Left hindlimb (tissue), 1 donor: Measurements from ENCODE around the gene CIROP.
A peak's percentile ranks its signal among the peaks of the same experiment; 100 is the strongest.

Experiments
- DNase-seq: peaks from one replicate; pipeline ENCODE4 v3.0.0-alpha.2; 2018

Gene CIROP

DNA sequence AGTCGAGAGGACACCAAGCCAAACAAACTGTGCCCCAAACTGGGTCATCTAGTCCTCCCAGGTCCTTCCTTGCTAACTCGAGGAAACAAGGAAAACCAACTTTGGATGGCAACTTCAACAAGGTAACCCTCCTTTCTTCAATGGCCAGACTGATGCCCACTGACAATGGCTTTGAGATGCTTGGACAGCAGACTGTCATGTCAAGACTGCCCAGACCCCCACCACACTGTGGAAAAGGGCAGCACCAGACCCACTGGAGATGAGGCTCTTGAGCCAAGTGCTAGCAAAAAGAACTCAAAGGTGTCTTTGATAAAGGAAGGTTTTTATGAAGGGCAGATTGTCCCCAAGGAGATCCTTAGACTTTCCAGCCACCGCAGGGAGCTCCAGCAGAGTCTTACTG lies 38.4 kb downstream of the CIROP start:
- no peak for DNase-seq

DNA sequence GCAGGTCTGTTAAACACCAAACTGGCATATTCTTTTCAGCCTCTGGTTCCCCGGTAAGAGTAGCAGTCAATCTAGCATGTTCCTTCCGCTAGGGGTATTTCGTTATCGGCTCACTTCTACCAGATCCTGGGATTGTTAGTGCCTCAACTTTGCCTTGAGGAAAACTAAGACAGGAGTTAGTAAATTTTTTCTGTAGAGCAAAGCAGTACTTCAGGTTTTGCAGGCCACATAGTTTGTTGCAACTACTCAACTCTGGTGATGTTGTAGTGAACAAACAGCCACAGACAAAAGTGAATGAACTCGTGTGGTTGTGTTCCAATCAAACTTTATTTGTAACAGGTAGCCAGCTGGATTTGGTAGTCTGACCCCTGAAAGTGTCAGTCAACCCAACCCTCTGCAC lies 41.2 kb downstream of the CIROP start:
- no peak for DNase-seq

DNA sequence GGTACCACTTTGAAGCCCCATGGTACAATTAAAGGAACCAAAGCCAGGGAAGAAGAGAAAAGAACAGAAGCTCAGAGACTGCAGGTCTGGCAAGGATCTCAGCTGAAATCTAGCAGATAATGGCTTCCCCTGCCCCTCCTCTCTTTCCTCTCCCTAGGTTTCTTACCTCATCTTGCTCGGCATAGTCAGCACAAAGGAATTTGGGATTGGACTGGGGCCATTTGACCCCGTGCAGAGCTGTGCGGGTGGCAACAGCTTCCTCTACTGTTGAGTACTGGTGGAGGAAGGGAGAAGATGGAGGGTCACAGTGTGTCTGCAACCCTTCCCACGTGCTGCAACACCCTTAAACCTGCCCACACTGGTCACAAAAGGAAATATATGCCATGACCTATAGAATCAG lies 42.8 kb downstream of the CIROP start:
- DNase-seq, result no peak

DNA sequence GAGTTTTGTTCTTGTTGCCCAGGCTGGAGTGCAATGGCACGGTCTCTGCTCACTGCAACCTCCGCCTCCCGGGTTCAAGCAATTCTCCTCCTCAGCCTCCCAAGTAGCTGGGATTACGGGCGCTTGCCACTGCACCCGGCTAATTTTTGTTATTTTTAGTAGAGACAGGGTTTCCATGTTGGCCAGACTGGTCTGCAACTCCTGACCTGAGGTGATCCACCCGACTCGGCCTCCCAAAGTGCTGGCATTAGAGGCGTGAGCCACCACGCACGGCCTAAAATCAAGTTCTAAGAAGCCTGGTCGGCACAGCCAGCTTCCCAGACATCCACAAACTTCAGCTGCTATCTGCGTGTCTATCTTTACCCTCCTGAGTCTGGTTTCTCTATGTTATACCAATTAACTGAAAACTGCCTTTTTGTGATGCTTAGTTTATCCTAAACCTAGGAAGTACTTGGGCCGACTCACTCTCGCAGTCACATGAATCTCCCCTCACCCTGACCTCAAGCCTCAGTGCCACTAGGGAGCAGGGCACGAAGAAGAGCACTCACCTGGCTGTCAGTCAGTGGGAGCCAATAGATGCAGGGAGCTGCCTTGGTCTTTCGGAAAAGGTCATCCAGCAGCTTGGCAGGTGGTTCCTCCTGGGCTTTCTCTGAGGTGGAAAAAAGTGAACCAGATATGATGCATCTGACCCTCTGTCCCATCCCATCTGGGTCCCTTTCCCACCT lies 44.1 kb downstream of the CIROP start:
- DNase-seq, result no peak

DNA sequence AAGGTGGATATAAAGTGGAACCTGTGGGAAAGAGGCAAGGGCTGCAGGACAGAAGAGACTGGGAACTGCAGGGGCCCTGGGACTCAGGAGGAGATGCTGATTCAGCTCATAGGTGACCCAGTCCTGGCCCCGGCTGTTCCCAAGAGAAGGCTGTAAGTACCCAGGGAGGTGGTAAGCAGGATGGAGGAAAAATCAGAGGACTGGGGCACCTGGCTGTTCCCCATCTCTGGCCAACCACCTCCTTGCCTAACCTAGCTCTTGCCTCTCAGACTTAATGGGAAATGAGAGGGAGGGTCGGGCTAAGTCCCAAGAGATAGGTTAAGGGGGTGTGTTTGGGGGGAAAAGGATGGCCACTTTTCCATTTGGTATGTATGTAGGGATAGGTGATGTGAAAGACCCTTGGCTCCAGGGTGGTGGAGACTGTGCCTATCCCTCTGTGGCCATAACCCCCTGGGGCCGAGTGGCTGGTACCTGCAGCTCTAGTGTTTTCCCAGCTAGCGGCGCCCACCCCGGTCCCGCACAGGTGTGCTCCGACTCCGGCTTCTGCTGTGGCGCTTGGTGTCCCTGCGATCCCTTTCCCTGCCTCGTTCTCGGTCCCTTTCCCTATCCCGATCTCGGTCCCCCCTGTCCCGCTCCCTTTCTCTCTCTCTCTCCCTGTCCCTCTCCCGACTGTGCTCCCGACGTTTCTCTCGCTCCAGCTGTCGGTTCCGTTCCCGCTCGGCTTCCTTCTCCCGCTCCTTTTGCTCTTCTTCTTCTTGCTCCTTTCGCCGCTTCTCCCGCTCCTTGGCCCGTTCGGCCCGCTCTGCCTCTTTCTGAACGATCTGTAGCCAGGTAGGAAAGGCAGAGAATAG lies 45.9 kb downstream of the CIROP start:
- no peak for DNase-seq

DNA sequence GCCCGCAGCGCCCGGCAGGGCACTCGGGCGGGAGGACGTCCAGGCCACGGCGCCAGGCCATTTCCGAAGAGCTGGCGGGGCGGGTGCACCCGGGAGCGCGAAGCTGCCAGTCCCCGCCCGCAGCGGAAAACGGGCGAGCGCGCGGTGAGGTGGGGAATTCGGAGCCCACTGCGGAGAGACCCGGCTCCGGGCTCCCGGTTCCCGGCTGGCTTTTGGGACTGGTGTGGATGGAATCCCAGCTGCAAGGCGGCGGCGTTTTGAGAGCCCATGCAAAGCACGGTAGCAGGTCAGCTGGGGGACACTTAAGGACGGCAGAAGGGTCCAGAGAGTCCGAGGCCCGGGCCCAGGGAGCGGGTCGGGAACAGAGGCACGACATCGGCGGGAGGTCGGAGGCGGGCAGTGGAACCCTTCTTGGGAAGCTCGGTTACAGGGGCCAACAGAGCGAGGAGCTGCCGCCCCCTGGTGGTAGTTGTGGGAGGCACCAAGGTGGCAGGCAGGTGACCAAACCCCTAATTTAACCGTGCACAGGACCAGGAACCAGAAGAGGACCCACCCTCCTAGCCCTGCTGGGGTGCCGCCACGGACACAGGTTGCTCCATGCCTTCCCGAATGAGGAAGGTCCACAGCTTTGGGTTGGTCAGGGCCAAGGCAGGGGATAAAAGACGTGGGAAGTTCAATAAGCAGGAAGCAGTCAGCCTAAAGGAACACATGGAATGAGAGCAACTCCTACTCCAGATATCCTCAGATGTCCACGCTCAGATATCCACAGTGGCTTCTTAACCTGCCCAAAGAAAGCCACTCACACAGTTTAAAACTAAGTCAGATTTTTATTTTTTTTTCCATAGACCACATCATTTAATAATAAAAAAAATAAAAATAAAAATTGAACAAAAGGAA lies 46.8 kb downstream of the CIROP start:
- DNase-seq, result peak; percentile 91

DNA sequence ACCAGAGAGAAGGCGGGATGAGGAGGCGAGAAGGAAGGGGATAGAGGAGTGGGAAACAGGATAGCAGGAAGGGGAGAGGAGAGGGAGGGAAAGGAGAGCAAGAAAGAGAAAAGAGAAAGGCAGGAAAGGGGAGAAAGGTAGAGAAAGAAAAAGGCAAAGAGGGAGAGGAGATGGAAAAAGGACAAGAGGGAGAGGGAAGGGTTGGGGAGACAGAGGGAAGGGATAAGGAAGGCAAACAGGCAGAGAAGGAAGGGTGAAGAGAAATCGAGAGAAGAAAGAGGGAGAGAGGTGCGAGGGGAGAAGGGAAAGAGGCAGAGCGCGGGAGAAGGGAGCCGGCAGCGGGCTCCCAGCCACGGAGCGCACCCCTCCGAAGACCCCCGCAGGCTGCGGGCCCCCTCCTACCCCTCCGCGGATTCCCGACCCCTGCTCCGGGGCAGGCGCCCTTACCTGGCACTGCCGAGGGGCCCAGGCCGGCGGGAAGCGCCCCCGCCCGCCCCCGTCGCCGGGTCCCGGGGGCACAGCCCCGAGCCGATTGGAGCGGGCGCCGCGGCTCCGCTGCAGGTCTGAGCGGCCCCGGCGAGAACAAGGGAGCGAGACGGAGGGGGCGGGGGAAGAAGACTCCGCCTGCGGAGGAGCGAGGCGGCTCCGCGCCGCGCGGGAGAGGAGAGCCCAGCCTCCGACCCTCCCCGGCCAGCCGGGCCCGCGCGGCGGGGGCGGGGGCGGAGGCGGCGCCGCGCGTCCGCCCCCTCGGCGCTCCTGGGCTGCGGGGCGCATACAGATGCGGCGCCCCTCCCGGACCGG lies 47.6 kb downstream of the CIROP start, which contains the start of gene CDH24:
Gene CDH24 (minus strand): TSS at position 565 of the 801 bp plus-strand sequence. CDS start 1,787 bp downstream, outside the sequence.
- DNase-seq, result peak; percentile 84

DNA sequence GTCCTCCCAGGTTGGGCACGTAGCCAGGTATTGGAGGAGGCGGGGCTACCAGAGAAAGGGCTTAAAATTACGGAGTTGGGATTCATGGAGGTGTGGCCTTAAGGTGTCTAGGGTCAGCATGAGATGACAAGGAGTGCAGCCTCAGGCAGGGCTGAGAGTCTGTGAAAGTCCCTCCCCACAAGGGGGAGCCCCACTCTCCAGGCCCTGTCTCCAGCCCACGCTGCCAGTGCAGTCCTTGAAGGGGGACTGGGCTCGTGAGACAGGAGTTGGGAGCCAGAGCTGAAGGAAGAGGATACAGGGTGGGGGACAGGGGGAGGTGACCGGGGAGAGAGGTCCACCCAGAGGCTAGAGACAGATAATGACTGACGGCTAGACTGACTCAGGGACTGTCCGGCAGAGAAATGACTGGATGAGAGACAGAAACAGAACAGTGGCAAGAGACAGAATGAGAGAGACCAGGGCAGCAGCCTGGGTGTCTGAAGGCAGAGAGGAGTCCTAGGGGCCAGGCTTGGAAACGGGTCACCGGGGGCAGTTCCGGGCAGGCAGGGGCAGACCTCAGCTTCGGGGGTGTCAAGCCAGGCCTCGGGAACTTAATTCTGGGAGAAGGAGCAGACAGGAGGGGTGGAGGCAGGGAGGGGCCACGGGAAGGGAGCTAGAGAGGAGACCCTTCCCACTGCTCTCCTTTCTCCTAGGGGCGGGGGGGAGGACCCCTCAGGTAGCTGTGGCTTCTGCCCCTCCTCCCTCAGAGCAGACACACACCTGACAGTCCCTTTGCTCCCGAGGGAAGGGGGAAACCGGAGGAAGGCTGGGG lies 48.4 kb downstream of the CIROP start:
- DNase-seq, result peak; percentile 66

DNA sequence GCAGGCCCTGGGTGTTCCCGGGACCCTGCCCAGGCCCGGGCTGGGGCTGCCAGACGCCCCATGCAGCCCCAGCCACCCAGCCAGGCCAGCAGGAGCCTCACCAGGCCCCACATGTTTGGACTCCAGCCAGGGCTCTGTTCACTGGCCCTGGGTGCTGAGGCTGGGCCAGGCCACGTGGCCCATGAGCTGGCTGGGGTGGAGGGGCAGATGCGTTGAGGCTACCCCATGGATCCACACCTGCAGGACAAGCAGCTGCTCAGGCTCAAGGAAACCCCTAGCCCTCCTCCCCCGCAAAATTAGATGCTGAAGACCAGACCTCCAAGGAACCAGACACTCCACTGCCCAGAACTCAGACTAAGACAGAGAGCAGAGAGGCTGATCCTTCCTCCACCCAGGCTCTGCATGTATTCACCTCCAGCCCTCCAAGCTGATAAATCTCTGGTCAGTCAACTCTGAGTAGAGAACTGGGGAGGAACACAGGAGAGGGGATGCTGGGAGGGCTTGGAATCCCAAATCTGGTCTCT lies 49.1 kb downstream of the CIROP start:
- DNase-seq, result no peak

DNA sequence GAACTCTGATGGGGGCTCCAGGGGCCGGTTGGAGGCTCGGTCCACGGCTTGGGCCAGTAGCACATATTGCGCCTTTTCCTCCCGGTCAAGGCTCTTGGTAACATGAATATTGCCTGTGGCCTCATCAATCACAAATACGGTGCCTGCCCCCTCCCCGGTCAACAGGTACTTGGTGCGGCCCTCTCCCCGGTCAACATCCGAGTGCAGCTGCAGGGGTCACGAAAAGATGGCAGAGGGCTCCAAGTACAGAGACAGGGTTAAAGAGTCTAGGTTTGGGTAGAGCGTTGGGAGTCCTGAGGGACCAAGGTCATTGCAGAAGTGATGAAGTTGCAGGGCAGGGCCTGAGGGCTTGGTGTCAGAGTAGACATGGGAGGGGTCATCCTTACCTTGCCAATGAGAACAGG lies 49.6 kb downstream of the CIROP start:
- DNase-seq, result no peak

DNA sequence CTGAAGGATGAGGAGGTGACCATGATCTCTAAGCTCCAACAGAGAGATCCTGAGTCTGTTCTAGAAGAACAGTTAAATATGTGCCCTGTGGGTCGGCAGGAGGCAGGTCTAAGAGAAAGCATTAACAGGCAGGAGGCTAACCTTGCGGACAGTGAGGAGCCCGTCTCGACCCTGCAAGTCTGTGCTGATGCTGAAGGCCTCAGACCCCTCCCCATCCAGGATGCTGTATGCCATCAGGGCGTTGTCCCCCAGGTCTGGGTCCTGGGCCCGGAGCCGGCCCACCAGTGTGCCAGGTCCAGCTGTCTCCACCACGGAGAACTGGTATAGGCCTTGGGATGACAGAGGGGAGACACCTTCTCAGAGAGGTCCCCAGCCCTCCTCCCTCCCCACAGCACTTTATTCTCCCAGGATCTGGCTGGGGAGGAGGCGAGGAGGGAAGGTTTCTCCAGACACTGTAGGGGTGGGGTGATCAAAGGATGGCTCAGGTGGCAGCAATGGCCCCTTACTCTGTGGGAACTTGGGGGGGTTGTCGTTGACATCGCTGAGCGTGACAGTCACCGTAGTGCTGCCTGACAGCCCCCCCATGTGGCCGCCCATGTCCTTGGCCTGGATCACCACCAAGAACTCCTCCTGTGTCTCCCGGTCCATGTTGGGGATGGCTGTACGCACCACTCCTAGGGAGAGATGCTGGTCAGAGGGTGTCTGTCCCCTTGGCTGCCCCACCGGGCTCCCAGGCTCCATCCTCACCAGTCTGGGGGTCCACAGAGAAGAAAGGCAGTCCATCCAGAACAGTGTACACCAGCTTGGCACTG lies 50.6 kb downstream of the CIROP start:
- no peak for DNase-seq

DNA sequence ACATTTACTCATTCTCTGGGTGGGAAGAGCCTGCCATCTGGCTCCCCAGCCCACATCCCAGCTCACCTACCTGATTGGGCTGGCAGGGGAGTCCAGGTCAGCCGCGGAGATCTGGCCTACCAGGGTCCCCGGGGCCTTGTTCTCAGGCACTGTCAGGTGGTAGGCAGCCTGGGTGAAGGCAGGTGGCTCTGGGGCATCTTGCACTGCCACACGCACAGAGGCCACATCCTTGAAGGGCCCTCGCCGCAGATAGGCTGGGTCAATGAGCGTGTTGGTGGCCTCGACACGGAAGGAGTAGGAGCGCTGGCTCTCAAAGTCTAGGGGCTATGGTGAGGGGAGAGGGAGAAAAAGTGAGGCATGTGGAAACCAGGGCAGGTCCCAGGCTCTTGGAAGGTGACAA lies 51.4 kb downstream of the CIROP start:
- no peak for DNase-seq

DNA sequence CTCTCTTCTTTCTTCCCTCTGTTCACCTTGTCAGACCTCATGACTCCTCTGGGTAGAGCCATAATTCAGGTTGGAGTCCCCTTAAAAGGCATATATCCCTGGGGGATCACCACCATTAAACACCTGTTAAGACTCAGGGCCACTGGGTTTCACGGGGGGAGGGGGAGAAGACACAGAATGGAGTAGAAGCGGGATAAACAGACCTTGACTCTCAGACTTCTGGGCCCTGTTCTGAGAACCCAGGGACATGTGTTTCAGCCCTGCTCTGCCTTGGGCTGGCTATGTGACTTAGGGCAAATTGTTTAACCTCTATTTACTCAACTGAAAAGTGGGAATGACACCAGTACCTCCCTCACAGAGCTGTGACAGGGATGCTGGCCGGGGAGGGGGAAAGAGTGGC lies 52.1 kb downstream of the CIROP start:
- DNase-seq, result no peak

DNA sequence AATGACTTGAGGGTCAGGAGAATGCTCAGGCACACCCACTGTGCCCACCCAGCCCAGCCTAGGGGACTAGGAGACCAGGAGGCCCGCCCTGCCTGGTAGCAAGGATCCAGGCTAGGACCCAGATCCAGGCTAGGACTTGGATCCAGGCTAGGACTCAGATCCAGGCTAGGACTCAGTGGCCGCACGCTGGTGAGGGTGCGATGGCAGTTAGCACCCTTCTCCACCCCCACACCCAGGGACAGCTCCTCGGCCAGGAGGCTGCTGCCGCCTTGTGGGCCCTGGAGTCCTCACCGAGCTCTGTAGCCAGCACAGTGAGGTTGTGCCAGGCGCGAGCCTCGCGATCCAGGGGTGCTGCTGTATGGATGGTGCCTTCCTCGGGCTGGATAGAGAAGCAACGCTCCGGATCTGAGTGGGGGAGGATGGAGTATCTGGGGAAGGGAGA lies 52.6 kb downstream of the CIROP start:
- no peak for DNase-seq

DNA sequence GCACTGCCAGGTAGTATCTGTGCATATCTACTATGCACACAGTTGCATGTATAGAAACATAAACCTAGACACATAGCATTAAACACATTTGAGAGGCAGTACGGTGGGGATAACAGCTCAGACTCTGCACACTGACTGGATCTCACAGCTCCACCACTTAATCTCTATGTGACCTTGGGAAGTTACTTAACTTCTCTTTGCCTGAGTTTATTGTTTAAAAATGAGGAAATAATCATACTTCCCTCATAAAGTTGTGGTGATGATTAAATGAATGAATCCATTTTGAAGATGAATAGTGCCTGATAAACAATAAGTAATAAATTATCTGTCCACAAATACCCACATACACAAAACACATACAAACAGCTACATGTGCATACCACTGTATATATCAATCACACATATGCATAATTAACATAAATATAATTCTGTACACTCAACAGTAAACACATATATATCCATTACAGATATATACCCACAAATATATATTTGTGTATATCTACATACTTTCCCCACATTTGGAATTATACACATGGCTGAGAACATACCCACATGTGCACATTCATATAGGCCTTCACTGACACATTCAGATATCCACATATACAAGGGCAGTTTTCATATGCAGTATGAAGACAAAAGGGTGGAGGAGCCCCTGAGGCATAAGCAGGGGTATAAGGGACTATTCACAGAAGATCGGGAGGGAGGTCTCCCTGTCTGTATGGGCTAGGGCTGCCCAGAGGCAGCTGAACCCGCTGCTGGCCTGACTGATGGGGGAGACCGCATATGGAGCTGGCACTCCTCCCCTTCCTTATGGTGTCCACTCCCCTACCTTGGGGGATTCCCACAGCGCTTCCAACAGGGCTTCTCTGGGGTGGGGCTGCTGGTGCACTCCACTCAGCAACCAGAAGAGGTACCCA lies 53.4 kb downstream of the CIROP start:
- DNase-seq, result no peak
